GM13976 (cell line): ENCODE data around the gene RD3L.
A peak's percentile ranks its signal among the peaks of the same experiment; 100 is the strongest.

Experiments
- DNase-seq: peaks from one replicate; pipeline ENCODE4 v3.0.0; 2012; ENCODE audit warnings: low spot score
- CTCF ChIP-seq: IDR thresholded peaks from 2 replicates; pipeline ENCODE4 v1.5.1; 2012; ENCODE audit warnings: borderline replicate concordance, mild to moderate bottlenecking; ENCODE audit not compliant: insufficient read depth; ENCODE audit errors: extremely low read depth, missing control alignments, control extremely low read depth
- in situ Hi-C: fragments of 300-500 bp; cut with MboI; formaldehyde crosslinking; loops from one replicate; pipeline ENCODE4 v1.12.0; 2022; ENCODE audit warnings: low sequenced_read_pairs, mixed read lengths, inconsistent platforms; ENCODE audit not compliant: unreplicated experiment

RD3L gene

GRCh38 chr14:103896578-103896977 lies 45.8 kb downstream of the RD3L start:
- TF ChIP-seq CTCF, result no peak
- DNase-seq, result peak; percentile 41
- in situ Hi-C loops, result no loop called here

- DNase-seq, result no peak
- TF ChIP-seq CTCF, result no peak
- in situ Hi-C loops, result no loop called here
Observed at GRCh38 chr14:103894723-103895059, 47.6 kb downstream of the RD3L start.

GRCh38 chr14:103894034-103894722 lies 48.2 kb downstream of the RD3L start:
- no peak for DNase-seq
- in situ Hi-C loops, result no loop called here
- TF ChIP-seq CTCF, result no peak

GRCh38 chr14:103892247-103892646 lies 50.1 kb downstream of the RD3L start:
- no peak for TF ChIP-seq CTCF
- in situ Hi-C loops, result no loop called here

GRCh38 chr14:103891667-103892215 lies 50.6 kb downstream of the RD3L start:
- in situ Hi-C loops, result no loop called here
- no peak for DNase-seq
- no peak for TF ChIP-seq CTCF

More at GRCh38 chr14:103892247-103892646, 50.1 kb downstream of the RD3L start:
- no peak for DNase-seq

GRCh38 chr14:103890821-103891666 lies 51.3 kb downstream of the RD3L start:
- TF ChIP-seq CTCF, result no peak
- DNase-seq, result no peak
- in situ Hi-C loops, result no loop called here
